Astrocyte of the spinal cord (primary cell): ENCODE results near the gene P4HA2.

Experiments used
- DNase-seq: peaks from one replicate; pipeline ENCODE4 v3.0.0; 2011; ENCODE audit warnings: low read depth, low spot score
- H3K4me3 ChIP-seq: 2 replicates; pipeline ENCODE4 v1.5.1; 2011; ENCODE audit warnings: low read depth, mild to moderate bottlenecking, low read length, moderate library complexity
- in situ Hi-C: cut with HindIII; loops from 2 replicates; pipeline ENCODE4 v1.10.0; 2017; ENCODE audit warnings: low sequenced_read_pairs
- TF ChIP-seq, protein P1 (sequence below): IDR thresholded peaks from 2 replicates; pipeline ENCODE4 v1.5.1; 2012; ENCODE audit warnings: low read depth, mild to moderate bottlenecking, low read length, inconsistent platforms

The P4HA2 gene

DNA sequence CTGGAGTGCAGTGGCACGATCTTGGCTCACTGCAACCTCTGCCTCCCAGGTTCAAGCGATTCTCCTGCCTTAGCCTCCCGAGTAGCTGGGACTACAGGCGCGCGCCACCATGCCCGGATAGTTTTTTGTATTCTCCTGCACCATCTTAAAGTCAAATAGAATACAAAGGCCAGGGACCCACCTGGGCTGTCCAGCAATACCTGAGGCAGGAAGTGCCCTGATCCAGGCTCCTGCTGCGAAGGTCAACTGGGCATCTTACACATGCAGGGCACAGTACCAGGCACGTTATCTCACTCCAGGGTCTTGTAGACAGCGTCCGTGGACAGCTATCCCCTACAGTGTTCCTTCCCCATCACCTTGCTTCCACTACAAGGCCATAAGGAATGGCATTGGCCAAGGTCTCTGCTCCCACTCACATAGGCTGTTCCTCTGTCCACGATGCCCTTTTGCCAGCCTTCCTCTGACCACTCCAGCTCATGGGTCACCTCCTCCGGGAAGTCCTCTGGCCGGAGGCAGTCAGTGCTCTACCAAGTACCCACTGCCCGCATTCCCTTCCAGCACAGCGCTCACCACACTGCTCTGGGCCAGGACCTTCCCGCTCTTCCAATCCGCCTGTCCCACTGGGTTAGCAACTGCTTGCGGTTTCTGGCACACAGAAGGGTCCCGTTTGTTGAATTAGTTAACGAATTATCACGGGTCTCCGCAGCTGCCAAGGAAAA, 978 bp downstream of the P4HA2 start:
- TF ChIP-seq, protein P1, sequence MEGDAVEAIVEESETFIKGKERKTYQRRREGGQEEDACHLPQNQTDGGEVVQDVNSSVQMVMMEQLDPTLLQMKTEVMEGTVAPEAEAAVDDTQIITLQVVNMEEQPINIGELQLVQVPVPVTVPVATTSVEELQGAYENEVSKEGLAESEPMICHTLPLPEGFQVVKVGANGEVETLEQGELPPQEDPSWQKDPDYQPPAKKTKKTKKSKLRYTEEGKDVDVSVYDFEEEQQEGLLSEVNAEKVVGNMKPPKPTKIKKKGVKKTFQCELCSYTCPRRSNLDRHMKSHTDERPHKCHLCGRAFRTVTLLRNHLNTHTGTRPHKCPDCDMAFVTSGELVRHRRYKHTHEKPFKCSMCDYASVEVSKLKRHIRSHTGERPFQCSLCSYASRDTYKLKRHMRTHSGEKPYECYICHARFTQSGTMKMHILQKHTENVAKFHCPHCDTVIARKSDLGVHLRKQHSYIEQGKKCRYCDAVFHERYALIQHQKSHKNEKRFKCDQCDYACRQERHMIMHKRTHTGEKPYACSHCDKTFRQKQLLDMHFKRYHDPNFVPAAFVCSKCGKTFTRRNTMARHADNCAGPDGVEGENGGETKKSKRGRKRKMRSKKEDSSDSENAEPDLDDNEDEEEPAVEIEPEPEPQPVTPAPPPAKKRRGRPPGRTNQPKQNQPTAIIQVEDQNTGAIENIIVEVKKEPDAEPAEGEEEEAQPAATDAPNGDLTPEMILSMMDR, result no peak
- peak; percentile 47 for DNase-seq
- H3K4me3 ChIP-seq, result peak overlapping the region; percentile 64
- in situ Hi-C loops, result no loop called here

DNA sequence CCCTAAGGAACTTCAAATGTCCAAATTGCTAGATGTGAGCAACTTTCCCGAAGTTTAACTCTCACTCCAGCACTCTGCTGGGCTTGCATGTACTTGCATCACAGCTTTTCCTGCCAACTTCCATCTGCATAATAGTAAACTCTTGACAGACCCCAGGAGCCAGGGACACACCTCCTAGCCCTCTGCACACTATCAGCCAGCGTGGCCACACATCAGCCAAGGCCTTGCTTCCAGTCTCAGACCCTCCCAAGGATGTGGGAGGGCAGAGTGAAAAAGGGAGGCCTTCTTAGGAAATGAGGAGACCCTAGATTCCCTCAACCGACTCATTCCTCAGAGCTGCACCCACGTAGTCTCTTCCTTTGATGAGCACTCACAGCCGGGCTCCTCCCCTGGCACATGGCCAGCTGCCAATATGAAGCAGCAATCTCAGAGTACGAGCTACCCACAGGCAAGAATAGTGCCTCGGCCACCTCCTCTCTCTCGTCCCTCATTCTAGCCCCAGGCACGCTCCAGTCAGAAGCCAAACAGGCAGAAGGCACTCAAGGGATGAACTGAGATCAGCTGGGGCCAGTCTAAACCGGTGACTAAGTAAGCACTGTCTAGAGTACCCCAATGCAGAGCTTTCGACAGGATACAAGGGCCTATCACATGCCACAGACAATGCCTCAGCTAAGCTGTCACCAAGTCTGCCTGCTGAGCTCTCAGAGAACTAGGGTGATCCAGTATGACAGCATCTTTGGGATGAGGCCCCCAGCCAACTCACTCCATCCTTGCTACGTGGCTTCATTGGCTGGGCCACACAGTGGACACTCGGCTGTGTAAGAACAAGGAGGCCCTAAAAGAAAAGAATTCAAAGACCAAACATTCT, 2.3 kb downstream of the P4HA2 start:
- peak; percentile 73 for DNase-seq
- peak overlapping the region; percentile 12 for H3K4me3 ChIP-seq
- TF ChIP-seq, protein P1, result no peak
- in situ Hi-C loops, result no loop called here

DNA sequence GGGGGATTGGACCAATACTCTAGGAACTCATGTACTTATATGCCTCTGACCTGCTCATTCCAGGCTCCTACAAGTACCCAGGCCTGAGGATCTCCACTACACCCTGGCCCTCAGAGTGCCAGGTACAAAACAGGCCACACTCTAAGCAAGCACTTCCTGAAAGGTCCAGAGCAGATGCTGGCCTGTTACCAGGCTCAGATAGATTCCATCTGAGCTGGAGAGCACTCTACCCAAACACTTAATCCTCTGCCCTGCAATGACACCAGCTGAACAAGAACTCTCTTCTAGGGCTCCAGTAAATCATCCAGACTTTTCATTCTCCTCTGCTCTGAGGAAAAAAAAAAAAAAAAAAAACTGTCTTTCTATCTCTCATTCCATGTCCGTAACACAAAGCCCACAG, 2.9 kb downstream of the P4HA2 start:
- in situ Hi-C loops, result no loop called here
- TF ChIP-seq, protein P1, result no peak
- DNase-seq, result peak; percentile 22
- no peak overlapping the region for H3K4me3 ChIP-seq

DNA sequence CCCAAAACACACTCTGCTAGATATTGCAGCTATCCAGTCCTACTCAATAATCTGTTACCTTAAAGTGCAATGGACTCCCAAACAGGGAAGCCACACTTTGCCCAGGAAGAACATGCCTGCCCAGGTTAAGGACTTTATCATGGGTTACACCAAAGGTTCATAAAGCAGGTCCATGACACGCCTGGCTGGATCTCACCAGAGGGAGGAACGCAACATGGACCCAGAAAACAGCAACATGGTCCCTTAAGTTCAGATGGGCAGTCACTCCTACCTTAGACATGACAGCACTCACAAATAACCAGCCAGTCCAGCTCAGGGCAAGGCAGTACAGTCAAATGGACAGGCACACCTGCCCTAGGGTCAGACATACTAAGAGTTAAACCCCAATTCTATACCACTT, 3.8 kb downstream of the P4HA2 start:
- DNase-seq, result no peak
- TF ChIP-seq, protein P1, result no peak
- H3K4me3 ChIP-seq, result no peak overlapping the region
- in situ Hi-C loops, result no loop called here

DNA sequence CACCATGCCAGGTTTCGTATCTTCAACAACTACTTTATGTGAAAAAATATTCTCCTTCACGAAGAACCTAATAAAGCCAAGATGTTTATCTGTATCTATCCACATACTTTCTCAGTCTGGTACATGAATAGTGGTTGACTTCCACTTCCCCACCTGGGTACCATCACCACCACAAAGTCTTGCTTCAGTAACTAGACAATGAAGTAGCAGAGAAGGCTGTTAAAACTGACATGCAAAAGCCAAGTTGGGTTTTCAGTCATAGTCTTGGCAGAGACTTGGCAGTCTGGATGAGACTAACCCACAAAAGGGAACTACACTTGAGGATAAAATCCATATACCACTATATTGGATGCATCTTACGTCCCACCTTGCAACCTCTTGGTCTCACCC, 5.0 kb downstream of the P4HA2 start:
- no peak for DNase-seq
- in situ Hi-C loops, result no loop called here
- no peak overlapping the region for H3K4me3 ChIP-seq
- TF ChIP-seq, protein P1, result no peak

DNA sequence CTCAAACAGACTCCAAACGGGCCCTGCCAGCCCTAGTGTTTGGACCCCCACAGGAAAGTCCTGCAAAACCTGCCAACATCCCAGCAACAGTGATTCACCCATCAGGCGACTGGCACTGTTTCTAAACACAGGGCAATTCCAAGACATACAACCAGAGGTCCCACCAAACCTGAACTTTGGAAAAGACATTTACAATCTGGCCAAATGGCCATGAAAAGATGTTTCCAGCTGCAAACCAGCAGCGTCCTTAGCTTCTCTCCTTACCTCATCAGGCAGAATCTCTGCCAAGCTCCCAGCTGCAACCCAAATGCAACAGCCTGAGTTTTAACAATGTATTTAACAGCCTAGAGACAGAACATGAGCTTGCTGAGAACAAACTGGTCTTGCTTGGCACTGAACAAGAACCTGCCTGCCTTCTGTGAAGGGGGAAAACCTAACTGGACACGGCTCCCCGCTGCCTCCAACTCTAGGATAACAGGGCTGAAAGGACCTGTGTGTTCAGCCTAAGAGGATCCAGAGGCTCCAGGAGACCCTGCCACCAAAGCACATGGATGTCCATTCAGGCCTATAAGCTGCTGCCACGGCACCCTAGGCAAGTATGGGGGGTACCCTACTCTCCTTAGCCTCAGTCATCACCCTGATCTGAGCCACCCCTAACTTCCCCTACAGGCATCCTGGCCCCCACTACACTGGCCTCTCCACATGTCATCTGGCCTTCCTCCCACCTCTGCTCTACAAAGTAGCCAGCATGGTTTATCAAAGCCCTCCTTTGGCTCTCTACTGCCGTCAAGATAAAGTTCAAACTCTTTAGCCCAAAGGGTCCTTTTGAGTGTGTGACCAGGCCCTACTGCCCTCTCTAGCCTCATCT, 5.6 kb downstream of the P4HA2 start:
- in situ Hi-C loops, result no loop called here
- no peak overlapping the region for H3K4me3 ChIP-seq
- TF ChIP-seq, protein P1, result no peak
- DNase-seq, result peak; percentile 86
